Esophagus squamous epithelium (tissue), 5 donors: Measurements from ENCODE around the gene CTIF. TPM values are rescaled to one million over a fixed set of nuclear protein-coding genes. Genes with fewer than 3 reads are reported as not detected.

Experiments
- DNase-seq: peaks from one replicate; lab custom pipeline; 2025; lab: John Stamatoyannopoulos, UW
- H3K27ac ChIP-seq, 4 donors: fragments of 200-600 bp; sonication (generic); one replicate each; pipeline ENCODE4 v1.5.1; 2016 to 2019; ENCODE audit warnings: mild to moderate bottlenecking in 1 of 4
- H3K27me3 ChIP-seq, 4 donors: fragments of 200-600 bp; sonication (generic); 1 replicate in 3 of 4; 2 replicates in 1 of 4; pipeline versions ENCODE4 v1.5.1 to v1.6.0; 2017 to 2021; ENCODE audit warnings: antibody characterized with exemption in 1 of 4
- H3K36me3 ChIP-seq, 3 donors: fragments of 200-600 bp; sonication (generic); one replicate each; pipeline ENCODE4 v1.5.1; 2016 to 2019
- H3K4me1 ChIP-seq, 3 donors: fragments of 200-600 bp; sonication (generic); one replicate each; pipeline ENCODE4 v1.5.1; 2017 to 2019
- H3K4me3 ChIP-seq, 4 donors: fragments of 200-600 bp; sonication (generic); 1 replicate in 3 of 4; 2 replicates in 1 of 4; pipeline ENCODE4 v1.5.1; 2016 to 2019; ENCODE audit warnings: mild to moderate bottlenecking in 2 of 4, moderate library complexity in 1 of 4
- H3K9me3 ChIP-seq, 3 donors: fragments of 200-600 bp; sonication (generic); one replicate each; pipeline ENCODE4 v1.5.1; 2016 to 2019
- POLR2A ChIP-seq, 4 donors: fragments of 450-650 bp; IDR thresholded peaks; one replicate each; pipeline ENCODE4 v1.6.1; 2017; ENCODE audit warnings: antibody characterized with exemption in 4 of 4, mild to moderate bottlenecking in 4 of 4, moderate library complexity in 3 of 4
- WGBS, 2 donors: methylation state at CpG; one replicate each; pipeline ENCODE4 v1.1.5; 2018; 5-methylcytosine and 5-hydroxymethylcytosine counted together
- intact Hi-C: fragments of 100-400 bp; cut with DNase I; formaldehyde crosslinking; loops from one replicate; pipeline ENCODE4 v1.15.0; 2022
- total RNA-seq, 4 donors: library from RNA; depleted of rRNA; stranded (reverse); fragments of >200 nt; gene quantifications; one replicate each; pipeline ENCODE4 v1.1.0, GENCODE V29; 2016
- TF ChIP-seq, protein P1 (sequence below), 6 experiments: fragments of 450-650 bp in 4 of 6; fragments of 200-600 bp in 2 of 6; sonication (generic) in 2 of 6; IDR thresholded peaks; one replicate each; pipeline ENCODE4 v1.5.1; 2016 to 2019; ENCODE audit warnings: antibody characterized with exemption in 6 of 6, mild to moderate bottlenecking in 4 of 6, moderate library complexity in 4 of 6
- donor health status: DM: yes; HTN: yes; CAD: no.

The CTIF gene
- total RNA-seq, 4 donors from 2014 or later = 4.7 to 24.2 (median 10.2) TPM

DNA sequence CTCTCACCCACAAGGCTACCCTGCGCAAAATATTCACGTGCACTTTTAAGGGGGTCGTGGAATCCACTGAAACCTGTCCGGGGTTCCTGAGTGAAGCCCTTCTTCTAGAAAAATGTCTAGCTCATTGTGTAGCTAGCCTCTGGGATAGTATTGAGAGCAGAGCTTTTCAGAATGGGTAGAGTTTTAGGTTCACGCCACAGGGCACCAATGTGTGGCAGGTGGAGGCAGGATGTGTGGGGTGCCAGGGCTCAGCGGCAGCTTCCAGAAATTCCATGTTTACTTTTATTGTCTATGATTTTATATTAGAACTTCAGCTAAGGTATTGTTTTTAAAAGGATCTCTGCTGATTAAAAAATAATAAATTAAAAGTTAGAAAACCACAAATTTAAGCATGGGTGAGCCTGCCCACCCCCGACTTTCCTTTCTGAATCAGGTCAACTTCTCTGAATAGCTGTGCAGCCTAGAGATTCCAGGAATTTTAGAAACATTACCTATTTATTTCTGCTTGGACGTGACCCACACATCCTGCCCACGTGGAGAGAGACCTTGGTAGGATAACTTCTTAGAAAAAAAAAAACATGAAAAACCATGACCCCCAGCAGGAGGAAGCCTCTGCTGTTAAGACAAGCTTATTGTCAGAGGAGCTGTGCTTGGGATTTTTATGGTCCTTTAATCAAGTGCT, 163.7 kb downstream of the CTIF start:
- intact Hi-C loops = no loop called here
- WGBS, 2 donors = 77 to 88% methylated on average over 8 to 9 of the region's 9 CpGs

GRCh38 chr18:48703028-48703386, 164.2 kb downstream of the CTIF start:
- Histone ChIP-seq H3K27ac (no peak overlapping the region), H3K4me3 (no peak overlapping the region), H3K36me3 (peaks cover 0 to 5% (median 0%) of the 10 kb centered on the region in 3 donors), H3K27me3 (no peaks in the 10 kb centered on the region), H3K4me1 (no peaks in the 10 kb centered on the region), H3K9me3 (no peaks in the 10 kb centered on the region)
- 100% methylated on average over 1 of the region's 1 CpG; no CpG with 5 or more reads in 1 of the 2 donors for WGBS, 2 donors
- intact Hi-C loops = no loop called here
- no peak for TF ChIP-seq POLR2A (IDR thresholded peaks at IDR 0.05)
- TF ChIP-seq, protein P1, sequence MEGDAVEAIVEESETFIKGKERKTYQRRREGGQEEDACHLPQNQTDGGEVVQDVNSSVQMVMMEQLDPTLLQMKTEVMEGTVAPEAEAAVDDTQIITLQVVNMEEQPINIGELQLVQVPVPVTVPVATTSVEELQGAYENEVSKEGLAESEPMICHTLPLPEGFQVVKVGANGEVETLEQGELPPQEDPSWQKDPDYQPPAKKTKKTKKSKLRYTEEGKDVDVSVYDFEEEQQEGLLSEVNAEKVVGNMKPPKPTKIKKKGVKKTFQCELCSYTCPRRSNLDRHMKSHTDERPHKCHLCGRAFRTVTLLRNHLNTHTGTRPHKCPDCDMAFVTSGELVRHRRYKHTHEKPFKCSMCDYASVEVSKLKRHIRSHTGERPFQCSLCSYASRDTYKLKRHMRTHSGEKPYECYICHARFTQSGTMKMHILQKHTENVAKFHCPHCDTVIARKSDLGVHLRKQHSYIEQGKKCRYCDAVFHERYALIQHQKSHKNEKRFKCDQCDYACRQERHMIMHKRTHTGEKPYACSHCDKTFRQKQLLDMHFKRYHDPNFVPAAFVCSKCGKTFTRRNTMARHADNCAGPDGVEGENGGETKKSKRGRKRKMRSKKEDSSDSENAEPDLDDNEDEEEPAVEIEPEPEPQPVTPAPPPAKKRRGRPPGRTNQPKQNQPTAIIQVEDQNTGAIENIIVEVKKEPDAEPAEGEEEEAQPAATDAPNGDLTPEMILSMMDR (IDR thresholded peaks at IDR 0.05) = no peak
- DNase-seq = no peak

More for the DNA sequence above, 163.7 kb downstream of the CTIF start:
- no peaks in the 10 kb centered on the region for H3K4me1 ChIP-seq
- H3K36me3 ChIP-seq = peaks cover 0 to 5% (median 0%) of the 10 kb centered on the region in 3 donors
- DNase-seq = no peak
- H3K27me3 ChIP-seq = no peaks in the 10 kb centered on the region
- H3K9me3 ChIP-seq = no peaks in the 10 kb centered on the region
- no peak for TF ChIP-seq POLR2A (IDR thresholded peaks at IDR 0.05)
- TF ChIP-seq, protein P1 (IDR thresholded peaks at IDR 0.05) = no peak
- no peak overlapping the region for H3K4me3 ChIP-seq
- H3K27ac ChIP-seq = no peak overlapping the region

GRCh38 chr18:48703418-48703817, 164.6 kb downstream of the CTIF start:
- intact Hi-C loops = no loop called here
- DNase-seq = no peak
- peaks cover 0 to 5% (median 0%) of the 10 kb centered on the region in 3 donors for H3K36me3 ChIP-seq
- H3K27me3 ChIP-seq = no peaks in the 10 kb centered on the region
- no peak overlapping the region for H3K27ac ChIP-seq
- 54 to 78% methylated on average over 2 to 4 of the region's 4 CpGs for WGBS, 2 donors
- H3K9me3 ChIP-seq = no peaks in the 10 kb centered on the region
- no peak for TF ChIP-seq POLR2A (IDR thresholded peaks at IDR 0.05)
- TF ChIP-seq, protein P1 (IDR thresholded peaks at IDR 0.05) = no peak
- H3K4me1 ChIP-seq = no peaks in the 10 kb centered on the region
- H3K4me3 ChIP-seq = no peak overlapping the region

GRCh38 chr18:48705043-48705442, 166.2 kb downstream of the CTIF start:
- TF ChIP-seq, protein P1 (IDR thresholded peaks at IDR 0.05) = no peak
- TF ChIP-seq POLR2A (IDR thresholded peaks at IDR 0.05) = no peak

GRCh38 chr18:48705531-48705930, 166.7 kb downstream of the CTIF start:
- TF ChIP-seq, protein P1 (IDR thresholded peaks at IDR 0.05) = no peak
- no peak for TF ChIP-seq POLR2A (IDR thresholded peaks at IDR 0.05)
- intact Hi-C loops = no loop called here

More at GRCh38 chr18:48705043-48705442, 166.2 kb downstream of the CTIF start:
- no peaks in the 10 kb centered on the region for H3K27me3 ChIP-seq
- intact Hi-C loops = no loop called here
- H3K4me3 ChIP-seq = no peak overlapping the region
- H3K4me1 ChIP-seq = peaks cover 0 to 3% (median 0%) of the 10 kb centered on the region in 3 donors
- H3K27ac ChIP-seq = no peak overlapping the region
- no peaks in the 10 kb centered on the region for H3K9me3 ChIP-seq
- whole genome bisulfite sequencing, 2 donors = 75 to 84% methylated on average over 5 to 7 of the region's 7 CpGs
- DNase-seq = no peak
- peaks cover 0 to 5% (median 0%) of the 10 kb centered on the region in 3 donors for H3K36me3 ChIP-seq

More at GRCh38 chr18:48705531-48705930, 166.7 kb downstream of the CTIF start:
- no peak overlapping the region for H3K27ac ChIP-seq
- 91 to 94% methylated on average over 10 to 11 of the region's 11 CpGs for WGBS, 2 donors
- H3K36me3 ChIP-seq = peaks cover 0 to 3% (median 0%) of the 10 kb centered on the region in 3 donors
- peaks cover 0 to 4% (median 0%) of the 10 kb centered on the region in 3 donors for H3K4me1 ChIP-seq
- no peak overlapping the region for H3K4me3 ChIP-seq
- H3K9me3 ChIP-seq = no peaks in the 10 kb centered on the region
- no peak for DNase-seq
- no peaks in the 10 kb centered on the region for H3K27me3 ChIP-seq
